ENCODE results near the gene CCRL2.
"Not testable (repeated sequence)": the region's sequence is repeated elsewhere in the genome, so short reads cannot be mapped to it uniquely, and the experiment has no call there.

Gene CCRL2

DNA sequence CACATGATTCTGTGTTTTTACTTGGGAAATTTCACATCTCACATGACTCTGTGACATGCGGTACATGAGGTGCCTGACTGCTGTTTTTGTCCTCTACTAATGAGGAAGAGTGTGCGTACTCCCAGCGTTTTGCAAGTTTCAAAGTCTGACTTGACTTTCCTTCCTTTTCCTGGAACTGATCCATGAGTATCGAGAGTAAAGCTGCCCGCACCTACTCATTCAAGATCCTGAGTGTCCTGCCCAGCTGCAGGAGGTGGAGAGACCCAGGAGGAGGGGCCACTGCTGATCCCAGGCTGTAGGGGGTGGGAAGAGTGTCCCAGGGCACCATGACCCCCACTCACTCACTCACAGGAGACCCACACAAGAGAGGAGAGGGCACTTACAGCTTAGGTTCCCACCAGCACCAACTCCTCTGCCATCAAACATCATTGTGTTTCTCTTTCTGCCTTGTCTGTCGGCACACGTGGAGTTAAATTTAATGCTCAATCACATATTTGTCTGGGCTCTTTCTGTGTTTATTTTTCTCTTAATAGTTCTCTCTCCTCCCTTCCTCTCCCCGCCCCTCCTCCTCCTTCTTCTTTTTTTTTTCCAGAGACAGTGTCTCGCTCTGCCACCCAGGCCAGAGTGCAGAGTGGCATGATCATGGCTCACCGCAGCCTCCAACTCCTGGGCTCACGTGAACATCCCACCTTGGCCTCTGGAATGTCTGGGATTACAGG, 1.6 kb upstream of the CCRL2 start:
- no peak for DNase-seq (ENCODE audit: low read depth)

DNA sequence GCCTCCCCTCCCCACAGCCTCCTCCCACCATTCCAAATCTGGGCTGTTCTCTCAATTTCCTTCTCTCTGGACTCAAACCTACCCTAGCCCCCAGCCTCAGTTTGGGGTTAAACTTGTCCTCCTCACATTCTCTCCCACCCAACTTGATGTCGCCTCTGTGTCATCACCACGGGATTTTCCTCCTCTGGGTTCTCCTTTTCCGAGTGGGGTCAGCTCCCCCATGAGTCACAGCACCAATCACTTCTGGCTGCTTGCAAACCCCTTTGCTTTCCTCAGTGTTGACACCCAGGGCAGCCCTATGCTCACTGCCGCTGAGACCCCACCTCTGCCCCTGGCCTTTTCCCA, 644 bp upstream of the CCRL2 start:
- no peak for DNase-seq (ENCODE audit: low read depth)

DNA sequence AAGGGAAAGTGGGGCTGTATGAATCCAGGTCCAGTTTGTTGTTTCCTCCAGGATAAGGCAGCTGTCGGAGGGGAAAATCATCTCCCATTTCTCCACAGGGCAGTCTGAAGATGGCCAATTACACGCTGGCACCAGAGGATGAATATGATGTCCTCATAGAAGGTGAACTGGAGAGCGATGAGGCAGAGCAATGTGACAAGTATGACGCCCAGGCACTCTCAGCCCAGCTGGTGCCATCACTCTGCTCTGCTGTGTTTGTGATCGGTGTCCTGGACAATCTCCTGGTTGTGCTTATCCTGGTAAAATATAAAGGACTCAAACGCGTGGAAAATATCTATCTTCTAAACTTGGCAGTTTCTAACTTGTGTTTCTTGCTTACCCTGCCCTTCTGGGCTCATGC, 911 bp downstream of the CCRL2 start:
- DNase-seq (ENCODE audit: low read depth) = no peak

DNA sequence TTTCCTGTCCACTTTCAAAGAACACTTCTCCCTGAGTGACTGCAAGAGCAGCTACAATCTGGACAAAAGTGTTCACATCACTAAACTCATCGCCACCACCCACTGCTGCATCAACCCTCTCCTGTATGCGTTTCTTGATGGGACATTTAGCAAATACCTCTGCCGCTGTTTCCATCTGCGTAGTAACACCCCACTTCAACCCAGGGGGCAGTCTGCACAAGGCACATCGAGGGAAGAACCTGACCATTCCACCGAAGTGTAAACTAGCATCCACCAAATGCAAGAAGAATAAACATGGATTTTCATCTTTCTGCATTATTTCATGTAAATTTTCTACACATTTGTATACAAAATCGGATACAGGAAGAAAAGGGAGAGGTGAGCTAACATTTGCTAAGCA, 1.8 kb downstream of the CCRL2 start:
- no peak for DNase-seq (ENCODE audit: low read depth)

DNA sequence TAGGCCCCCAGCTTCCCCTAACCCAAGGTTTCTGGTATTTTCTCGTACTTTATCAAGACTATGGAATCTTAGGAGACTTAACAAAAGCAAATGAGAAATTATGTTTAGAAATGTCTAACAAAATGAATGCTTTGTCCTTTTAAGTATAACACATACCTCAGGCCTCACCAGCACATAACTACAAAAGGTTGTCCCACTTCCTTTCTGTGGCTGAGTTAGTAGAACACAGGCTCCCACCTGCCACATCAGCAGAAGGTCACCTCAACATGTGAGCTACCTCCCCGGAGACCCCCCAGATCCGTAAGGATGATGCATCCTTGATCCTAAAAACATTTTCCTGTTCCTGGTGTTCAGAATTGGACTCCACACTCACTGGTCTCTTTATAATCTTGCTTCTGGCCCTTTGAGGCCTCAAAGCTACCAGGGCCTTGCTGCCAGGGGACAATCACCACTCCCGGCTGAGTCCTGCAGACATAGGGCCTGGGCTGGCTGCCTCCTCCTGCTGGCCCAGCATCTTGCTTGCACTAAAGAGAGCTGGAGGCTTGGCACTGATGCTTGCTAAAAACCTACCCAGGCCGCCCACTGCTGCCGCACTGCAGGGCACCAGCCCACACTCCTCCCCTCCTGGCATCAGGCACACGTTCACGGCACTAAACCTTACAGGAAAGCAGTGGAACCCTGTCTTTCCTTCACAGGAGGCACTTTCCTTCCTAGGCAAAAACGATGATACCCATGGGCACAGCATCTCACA, 2.9 kb downstream of the CCRL2 start:
- DNase-seq (ENCODE audit: low read depth) = no peak

DNA sequence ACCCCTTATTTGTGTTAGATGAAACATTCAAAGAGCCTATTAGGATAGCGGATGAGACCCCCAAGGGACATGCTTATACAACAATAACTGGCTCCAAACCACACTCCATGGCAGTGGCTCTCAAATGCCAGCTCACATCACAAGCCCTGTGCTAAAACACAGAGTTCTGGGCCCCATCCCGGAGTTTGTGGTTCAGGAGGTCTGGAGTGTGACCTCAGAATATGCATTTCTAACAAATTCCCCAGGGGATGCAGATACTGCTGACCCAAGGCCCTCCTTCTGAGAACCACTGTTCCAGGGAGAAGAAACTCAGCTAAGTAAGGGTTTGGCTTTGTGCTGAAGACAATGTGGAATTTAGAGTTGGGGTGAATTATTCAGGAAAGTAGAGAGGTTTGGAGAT, 3.6 kb downstream of the CCRL2 start:
- DNase-seq (ENCODE audit: low read depth) = no peak

DNA sequence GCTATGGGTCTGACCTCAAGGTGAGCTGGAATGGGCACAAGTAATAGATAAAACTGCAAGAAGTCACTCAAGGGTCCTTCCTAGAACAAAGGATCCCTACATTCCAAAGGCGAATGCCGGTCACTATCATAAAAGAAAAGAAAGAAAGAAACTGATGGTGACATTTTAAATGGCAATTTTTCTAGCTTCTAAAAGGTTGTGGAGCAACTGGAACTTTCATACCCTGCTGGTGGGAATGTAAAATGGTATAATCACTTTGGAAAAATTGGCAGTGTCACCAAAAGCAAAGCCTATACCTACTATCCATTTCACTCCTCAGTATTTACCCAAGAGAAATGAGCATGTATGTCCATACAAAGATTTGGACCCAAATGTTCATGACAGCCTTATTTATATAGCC, 4.2 kb downstream of the CCRL2 start:
- DNase-seq (ENCODE audit: low read depth) = no peak

DNA sequence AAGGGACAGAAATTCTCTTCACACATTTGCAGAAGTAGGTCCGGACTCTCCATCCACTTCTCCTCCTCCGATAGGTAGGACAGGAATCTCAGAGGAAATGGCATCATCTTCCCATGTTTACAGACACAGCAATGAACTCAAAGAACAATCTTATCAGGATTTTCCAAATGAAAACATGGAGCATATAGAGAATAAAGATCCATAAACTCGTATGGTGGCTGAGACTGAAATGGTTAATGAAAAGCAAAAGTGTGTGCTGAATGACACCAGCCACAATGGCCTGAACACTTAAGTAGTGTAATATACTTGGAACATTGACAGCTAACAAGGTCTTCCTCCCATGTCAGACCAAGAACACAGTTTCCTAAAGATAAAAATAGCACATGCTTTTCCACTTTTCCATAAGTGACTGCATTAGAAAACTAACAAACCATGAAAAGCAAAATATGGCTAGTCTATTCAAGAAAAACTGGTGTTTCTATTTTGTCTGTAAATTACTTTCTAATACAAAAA, 5.8 kb downstream of the CCRL2 start:
- DNase-seq (ENCODE audit: low read depth) = no peak

DNA sequence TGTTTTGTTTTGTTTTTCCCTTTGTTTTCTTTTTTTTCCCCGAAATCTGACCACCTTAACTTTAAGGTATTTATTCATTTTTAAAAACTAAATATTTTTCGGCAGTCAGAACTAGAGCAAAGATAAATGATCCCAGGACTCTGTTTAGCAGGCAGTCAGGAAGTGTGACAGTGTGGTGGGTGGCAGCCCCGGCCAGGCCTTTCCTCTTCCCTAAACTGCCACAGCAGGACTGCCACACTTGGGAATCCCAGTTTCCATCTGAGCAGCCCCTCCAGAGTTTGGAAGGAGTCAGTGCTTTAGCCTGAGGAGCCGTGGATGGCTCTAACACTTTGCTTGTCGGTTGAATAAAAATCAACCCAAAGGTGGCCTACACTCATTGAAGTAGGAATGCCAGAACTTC, 6.9 kb downstream of the CCRL2 start:
- DNase-seq (ENCODE audit: low read depth) = no peak

DNA sequence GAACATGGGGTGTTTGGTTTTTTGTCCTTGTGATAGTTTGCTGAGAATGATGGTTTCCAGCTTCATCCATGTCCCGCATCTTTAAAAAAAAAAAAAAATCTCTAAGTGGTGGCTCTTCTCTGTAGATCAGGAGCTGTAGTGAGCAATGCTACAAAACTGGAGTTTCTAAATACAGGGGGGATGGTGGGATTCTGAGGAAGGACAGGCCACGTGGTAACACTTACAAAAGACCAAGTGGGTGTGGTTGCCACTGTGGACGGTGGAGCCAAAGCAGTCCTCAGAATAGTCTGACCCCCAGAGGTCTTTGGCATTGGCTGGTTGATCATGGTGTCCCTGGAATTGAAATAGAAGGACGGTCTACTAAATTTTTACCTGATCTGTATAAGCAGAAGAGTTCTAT, 7.7 kb downstream of the CCRL2 start:
- no peak for DNase-seq (ENCODE audit: low read depth)

DNA sequence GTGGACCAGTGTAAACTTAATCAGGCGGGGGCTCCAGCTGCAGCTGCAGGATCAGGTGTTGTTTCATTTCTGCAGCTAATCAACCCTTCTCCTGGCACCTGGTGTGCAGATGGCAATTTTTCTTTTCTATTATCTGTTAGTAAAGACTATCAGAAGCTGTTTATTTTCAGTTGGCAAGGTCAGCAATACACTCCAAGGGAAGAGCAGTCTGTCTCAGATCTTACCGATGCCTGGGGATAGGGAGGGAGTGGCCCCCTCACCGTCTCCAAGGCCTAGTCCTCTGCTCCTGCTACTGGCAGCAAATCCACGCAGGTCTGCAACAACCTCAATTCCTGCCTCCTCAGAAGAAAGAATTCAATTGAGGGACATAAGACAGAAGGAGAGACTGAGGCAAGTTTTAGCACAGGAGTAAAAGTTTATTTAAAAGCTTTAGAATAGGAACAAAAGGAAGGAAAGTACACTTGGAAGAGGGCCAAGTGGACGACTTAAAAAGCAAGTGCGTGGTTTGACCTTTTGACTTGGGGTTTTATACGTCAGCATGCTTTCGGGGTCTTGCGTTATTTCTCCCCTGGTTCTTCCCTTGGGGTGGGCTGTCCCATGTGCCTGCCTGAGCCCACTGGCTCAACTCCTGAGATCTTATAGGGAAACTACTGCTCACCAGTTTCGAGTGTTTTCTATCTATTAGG, 9.2 kb downstream of the CCRL2 start:
- no peak for DNase-seq (ENCODE audit: low read depth)

DNA sequence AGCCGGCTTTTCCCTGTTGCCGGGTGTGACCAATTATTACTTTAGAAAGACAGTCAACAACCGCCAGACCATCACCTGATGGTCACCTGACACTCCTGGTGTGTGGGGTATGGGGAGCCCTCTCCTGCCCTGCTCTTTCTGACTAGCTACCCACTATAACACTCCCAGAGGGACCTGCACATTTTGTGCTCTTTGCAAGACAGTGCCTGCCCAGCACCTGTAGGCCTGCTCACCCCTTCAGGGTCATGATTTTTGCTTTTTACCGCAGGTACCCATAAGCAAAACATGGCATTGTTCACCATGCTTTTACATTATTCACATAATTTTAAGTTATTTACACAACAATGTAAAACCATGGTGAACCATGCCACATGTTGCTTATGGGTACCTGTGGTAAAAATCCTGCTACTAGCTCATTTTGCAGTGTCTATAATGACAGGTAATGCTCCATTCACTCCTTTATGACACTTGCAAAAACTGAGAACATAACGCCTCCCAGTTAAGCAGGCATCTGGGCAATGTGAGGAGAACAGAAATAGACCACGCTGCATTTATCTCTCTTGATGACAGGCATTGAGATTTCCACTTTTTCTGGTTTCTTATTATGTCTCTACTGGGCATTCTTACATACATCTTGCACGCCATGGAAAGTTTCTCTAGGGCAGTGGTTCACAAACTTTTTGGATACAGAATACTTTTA, 9.9 kb downstream of the CCRL2 start:
- DNase-seq (ENCODE audit: low read depth) = no peak

DNA sequence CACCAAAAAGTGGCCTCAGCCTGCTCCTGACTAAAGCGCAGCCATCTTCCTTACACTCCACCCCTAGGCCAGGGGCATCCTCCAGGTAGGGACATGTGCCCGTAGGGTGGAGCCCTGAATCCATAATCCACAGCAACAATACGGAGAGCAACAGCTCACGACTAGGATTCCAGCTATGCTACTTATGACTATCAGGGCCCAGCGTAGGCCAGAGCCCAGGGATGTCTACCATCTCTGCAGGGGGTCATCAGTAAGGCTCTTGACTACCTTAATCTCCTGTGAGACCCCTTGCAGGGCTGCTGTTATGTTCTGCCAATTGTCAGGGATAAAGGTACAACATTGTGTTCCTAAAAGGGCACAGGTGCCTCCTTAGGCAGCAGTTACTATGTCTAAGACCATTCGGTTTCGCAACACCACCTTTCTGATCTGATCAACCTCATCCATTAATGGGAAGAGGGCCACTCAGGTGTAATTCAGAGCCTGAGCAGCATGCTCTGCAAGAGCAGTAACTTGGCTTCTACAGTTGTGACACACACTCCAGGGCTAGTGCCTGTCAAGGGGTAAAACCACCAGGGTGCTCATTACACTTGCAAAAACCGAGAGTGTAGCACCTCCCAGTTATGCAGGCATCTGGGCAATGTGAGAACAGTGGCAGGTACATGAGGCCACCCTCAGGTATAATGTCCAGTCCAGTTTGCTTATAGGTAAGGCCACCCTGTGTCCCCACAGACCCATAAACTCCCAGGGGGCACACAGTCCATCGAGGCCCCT, 11.0 kb downstream of the CCRL2 start:
- no peak for DNase-seq (ENCODE audit: low read depth)

DNA sequence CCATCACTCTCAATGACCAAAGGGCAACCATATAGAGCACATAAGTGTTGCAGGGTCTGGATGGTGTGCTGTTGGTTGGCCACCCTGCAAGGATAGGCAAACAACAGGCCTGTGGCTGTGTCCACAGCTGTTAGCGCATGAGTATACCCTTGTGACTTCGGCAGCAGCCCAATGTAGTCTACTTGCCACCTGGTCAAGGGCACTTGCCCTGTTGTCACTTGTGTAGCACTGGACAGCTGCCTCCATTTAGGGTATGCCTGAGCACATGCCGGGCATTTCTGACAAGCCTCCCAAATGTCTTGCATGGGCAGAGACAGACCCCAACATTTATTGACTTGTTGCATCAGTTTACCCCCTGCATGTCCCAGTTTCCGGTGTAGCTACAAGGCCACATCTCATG, 12.8 kb downstream of the CCRL2 start:
- no peak for DNase-seq (ENCODE audit: low read depth)

DNA sequence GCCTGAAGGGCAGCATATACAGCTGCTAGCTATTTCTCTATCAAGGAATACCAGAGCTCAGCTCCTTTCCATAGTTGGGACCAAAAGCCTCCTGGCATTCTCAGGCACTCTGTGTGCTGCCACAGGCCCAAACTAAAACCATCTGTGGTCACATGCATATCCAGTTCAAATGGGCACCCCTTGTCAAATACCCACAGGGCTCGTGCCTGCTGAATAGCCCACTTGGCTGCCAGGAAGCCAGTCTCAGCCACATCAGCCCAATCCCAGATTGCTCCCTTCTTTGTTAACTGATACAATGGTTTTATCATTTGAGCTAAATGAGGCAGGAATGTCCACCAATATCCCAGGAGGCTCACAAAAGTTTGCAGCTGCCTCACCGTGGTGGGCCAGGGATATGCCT, 13.9 kb downstream of the CCRL2 start:
- no peak for DNase-seq (ENCODE audit: low read depth)

DNA sequence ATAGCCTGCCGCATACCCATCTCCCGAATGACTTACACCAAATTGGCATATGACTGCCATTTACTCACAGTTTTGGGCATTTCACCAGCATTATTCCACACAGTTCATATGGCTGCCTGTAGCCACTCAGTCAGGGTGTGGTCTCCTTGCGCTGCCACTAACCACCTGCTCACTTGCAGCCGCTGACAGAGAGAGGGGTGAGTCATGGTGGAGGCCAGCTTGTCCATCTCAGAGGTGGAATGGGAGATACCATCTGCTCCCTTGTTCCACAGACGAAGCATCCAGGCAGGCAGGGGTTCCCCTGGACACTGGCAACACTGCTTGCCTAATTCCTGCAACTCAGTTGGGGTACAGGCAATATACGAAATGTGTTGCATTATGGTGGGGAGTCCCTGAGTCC, 15.6 kb downstream of the CCRL2 start:
- DNase-seq (ENCODE audit: low read depth) = no peak

DNA sequence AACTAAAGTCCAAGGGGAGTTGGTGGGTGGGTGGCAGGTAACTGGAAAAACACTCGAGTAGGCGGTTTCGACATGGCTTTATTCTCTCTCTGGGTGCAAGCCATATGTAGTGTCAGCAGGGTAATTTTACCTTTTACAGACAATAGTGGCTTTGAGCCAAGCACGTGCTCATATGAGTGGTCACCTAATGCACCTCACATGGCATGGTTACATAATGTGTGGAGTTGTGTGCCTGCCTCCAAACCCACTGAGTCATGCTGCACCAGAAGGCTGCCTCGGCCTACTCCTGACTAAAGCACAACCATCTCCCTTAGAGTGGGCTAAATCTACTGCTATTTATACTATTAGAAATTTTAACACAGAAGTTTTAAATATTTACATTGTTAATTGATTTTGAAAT, 16.5 kb downstream of the CCRL2 start:
- no peak for DNase-seq (ENCODE audit: low read depth)

DNA sequence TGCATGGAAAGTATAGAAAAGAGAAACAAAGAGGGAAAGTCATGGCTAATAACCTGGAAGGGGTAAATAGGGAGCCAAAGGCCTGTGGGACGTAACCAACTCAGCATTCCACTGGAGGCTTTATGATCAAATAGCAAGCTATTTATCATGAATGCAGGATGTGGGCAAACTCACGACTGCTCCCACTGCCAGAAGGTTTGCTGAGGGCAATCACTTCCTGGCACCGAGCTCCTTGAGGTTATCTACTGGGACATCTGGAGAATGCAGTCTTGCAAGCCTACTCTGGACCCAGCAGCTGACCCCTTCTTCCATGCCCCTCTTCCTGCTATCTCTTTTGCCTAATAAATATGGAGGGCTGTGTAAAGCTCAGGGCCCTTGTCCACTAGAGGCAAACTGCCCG, 19.4 kb downstream of the CCRL2 start:
- not testable (repeated sequence) for DNase-seq (ENCODE audit: low read depth)

DNA sequence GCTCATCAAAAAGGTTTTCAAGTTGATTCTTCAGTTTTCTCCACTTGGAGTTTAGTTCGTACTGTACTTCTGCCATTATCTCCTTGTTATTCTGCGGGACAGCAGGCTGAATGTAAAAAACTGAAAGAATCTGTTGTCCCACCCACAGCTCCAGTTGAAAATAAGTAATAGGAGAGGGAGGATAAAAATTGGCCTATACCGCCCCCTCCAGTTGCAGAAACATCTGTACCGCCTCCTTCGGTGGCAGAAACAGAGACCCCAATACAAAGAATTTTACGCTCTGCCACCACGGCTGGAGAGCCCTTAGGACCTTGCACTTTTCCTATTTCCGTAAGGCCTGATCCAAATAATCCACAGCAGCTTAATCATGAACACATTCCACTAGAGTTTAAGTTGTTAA, 20.3 kb downstream of the CCRL2 start:
- DNase-seq (ENCODE audit: low read depth) = not testable (repeated sequence)

DNA sequence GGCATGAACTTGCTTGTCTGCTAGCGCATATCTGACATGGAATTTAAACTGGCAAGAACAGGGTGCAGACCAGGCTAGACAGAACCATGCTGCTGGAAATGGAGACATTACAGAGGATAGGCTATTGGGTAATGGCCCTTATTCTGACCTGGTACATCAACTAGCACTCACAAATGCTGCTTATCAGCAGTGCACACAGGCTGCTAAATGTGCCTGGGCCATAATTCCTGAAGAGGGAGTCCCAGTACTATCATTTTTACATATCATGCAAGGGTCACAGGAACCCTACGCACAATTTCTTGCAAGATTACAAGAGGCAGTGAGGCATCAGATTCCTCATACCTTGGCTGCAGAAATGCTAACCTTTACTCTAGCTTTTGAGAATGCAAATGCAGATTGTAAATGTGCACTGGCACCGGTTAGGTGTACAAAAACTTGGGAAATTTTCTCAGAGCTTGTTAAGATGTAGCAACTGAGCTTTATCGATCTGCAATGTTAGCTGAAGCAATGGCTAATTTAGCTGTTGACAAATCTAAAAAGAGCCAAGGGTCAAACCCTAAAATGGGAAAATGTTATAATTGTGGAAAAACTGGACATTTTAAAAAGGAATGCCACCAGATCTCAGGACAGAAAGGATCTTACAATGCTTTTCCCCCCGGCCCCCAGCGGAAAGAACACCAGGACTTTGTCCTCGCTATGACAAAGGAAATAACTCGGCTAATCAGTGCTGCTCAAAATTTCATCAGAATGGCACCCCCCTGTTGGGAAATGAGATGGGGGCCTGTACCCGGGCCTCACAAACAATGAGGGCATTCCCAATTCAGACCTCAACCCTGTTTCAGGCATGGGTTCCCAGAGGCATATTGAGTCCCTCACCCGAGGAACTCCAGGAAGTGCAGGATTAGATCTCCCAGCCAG, 21.1 kb downstream of the CCRL2 start:
- DNase-seq (ENCODE audit: low read depth) = no peak

DNA sequence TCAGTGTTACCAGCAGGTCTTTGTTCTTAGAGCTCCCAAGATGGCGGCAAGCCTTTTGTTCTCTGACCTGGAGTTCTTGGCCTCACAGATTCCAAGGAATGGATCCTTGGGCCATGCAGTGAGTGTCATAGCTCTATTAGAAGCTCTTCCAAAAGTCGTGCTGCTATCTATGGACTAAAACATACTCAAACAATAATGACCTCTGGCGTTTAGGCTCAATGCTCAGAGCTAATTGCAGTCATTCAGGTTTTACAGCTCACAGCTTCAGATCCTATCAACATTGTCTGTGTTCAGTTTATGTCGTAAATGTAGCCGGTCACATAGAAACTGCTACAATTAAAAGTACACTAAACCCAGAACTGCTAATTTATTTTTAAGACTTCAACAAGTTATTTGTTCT, 22.2 kb downstream of the CCRL2 start:
- no peak for DNase-seq (ENCODE audit: low read depth)

Measured in non-pigmented ciliary epithelial cell (primary cell).